Right lobe of liver (tissue), 4 donors: ENCODE measurements around the gene SFI1.

Experiments
- CTCF ChIP-seq, 4 donors: fragments of 200-600 bp in 3 of 4; fragments of 450-650 bp in 1 of 4; IDR thresholded peaks; one replicate each; pipeline versions ENCODE4 v1.5.1 to v1.8.0; 2016 to 2022; ENCODE audit warnings: antibody characterized with exemption in 4 of 4, mild to moderate bottlenecking in 2 of 4
- POLR2A ChIP-seq: fragments of 450-650 bp; IDR thresholded peaks from one replicate; pipeline ENCODE4 v1.6.1; 2017; ENCODE audit warnings: antibody characterized with exemption, mild to moderate bottlenecking
- donor health status: DM: no; HTN: no; CAD: no.
- donor health status: DM: no; HTN: no; CAD: no.
- donor health status: DM: no; HTN: yes; CAD: no.

DNA sequence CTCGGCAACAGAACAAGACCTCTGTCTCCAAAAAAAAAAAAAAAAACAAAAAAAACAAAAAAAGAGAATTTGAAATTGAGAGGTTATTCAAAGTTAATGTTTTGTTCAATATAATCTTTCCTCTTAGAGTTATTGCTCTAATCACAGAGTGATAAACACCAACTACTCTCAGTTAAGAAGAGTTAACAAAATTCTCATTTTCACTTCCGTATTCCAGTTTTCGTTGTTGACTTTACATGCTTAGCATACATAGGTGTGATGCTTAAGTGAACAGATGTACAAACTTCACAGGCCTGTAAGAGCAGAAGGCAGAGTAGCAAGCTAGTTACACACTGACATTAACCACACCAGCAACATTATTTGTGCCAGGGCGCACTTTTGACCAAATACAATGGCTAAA is 19.0 kb upstream of the SFI1 start:
- TF ChIP-seq CTCF (IDR thresholded peaks at IDR 0.05) (no peak), POLR2A (no peak)
